GM19193 (cell line): ENCODE data around the gene TMEM164.
A peak's percentile ranks its signal among the peaks of the same experiment; 100 is the strongest.

ENCODE experiments used
- POLR2A ChIP-seq: IDR thresholded peaks from 4 replicates; pipeline ENCODE4 v1.6.1; 2011; ENCODE audit not compliant: insufficient read depth, insufficient read length; ENCODE audit errors: extremely low read depth

TMEM164 gene

DNA sequence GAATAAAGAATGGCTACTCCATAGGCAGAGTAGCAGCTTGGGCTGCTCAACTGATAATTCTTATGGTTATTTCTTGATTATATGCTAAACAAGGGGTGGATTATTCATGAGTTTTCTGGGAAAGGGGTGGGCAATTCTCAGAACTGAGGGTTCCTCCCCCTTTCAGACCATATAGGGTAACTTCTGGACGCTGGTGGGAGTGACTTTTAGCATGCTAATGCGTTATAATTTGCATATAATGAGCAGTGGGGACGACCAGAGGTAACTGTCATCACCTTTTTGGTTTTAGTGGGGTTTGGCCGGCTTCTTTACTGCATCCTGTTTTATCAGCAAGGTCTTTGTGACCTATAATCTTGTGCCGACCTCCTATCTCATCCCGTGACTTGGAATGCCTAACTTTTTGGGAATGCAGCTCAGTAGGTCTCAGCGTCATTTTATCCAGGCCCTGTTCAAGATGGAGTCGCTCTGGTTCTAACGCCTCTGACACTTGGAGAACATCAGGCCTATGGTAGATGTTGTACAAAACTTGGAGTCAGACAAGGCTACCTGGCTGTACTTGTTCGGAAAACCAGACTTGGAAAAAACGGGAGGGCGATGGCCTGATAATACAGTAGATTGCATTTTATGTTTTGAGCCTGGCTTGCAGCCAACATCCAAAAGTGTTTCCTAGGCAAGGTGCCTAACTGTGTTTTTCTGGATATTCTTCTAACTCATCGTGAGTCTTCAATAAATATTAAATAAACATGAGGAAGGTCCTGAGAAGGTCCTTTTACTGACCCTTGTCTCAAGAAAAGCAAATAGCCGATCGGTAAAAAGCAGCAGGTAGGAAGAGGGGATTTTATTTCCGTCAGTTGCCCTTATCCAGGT lies 1.8 kb upstream of the TMEM164 start:
- TF ChIP-seq POLR2A: no peak

DNA sequence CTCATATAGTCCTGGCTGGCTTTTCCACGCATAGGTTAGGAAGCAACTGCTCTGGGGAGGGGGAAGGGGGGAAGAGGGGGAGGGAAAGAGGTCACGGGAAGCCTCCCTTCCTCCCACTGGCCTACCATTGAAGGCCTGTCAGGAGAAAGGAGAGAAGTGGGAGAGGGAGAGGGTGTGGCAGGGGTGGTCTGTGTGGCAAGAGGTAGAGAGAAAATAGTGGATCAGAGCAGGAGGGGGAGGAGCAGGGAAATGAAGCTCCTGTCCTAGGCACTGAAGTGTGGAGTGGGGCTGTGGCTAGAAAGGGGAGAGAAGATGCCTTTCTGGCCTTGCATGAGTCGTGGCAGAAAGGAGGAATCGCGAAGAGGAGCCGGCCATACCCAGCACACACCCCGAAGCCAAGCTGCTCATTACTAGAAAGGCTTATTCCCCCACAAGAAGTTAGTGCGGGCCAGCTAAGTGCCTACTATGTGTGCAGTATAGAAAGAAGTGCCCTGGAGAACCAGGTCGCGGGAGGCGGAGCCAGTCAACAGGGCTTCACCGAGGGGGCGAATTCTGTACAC lies 1.1 kb upstream of the TMEM164 start:
- TF ChIP-seq POLR2A: no peak

DNA sequence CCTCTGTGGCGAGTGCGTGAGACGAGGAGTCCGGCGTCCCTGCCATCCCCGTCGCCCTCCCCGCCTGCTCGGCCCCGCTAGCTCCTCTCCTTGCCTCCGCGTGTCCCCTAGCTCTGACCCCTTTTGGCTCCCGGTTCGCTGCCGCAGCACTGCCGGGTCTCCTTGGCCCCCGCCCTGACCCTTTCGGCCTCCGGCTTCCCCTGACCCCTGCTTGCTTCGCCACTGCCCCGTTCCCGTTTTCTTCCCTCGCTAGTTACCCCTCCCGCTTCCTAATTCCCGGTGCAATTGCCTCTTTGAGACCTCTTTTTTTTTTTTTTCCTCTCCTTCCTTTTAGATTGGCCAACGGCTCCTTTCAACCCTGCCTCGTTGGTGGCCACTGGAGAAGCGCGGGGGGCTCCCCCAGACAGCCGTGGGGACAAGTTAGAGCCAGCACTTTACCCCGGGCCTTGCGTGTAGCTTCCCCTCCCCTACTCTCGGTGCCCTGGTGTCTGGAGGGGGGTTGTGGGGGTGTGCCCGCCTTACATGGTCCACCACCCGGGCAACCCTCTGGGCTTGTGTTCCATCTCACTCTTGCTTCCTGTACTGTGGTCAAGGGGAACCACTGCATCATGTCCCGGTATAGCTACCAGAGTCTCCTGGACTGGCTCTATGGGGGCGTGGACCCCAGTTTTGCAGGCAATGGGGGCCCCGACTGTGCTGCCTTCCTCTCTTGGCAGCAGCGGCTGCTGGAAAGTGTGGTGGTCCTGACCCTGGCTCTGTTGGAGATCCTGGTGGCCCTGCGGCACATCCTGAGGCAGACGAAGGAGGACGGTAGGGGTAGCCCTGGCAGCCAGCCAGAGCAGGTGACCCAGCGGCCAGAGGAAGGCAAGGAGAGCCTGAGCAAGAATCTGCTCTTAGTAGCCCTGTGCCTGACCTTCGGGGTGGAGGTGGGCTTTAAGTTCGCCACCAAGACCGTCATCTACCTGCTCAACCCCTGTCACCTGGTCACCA lies 548 bp downstream of the TMEM164 start:
- peak; percentile 3 for TF ChIP-seq POLR2A

DNA sequence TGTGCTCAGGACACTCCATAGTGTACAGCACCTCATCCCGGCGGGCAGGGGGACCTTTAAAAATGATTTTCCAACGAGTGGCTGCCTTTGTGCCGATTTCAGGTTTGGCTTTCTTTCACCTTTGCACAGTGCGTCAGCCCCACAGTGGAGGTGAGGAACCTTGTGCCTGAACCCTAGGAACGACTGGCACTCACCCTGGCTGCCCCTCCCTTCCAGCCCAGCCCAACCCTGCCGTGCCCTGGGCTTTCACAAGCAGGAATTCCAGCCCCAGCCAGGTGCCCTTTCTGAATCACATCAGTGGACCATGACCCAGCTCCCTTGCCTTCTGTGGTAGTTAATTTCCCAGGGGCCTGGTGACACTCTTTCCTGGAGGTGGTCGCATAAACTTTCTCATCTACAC lies 1.3 kb downstream of the TMEM164 start:
- no peak for TF ChIP-seq POLR2A

DNA sequence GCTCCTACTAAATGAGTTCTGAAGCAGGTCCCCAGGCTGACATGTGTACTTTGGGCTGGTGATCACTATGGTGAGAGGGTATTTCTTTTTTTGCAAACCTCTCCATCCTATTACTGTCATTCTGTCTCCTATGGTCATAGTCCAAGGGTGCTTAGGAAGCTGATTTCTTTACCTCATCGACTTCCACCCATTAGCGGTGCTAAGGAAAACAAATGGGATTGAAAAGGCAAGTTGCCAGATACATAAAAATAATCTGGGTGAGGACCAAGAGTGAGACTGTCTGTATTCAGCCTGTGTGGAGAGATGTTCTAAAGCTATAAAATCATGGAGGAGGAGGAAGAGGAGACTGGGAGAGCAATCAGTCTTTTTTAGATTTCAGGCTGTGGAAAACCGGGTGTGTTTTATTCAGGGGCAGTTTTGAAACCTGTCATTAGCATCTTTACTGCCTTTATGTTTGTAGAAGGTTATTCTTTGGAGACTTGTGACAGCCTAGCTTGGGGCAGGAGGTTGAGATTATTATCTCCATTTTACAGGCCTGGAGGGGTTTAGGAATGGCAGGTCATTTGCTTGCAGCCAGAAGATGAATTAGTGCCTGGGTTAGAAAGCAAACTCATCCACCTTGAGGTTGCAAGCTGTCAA lies 1.9 kb downstream of the TMEM164 start:
- TF ChIP-seq POLR2A: no peak

DNA sequence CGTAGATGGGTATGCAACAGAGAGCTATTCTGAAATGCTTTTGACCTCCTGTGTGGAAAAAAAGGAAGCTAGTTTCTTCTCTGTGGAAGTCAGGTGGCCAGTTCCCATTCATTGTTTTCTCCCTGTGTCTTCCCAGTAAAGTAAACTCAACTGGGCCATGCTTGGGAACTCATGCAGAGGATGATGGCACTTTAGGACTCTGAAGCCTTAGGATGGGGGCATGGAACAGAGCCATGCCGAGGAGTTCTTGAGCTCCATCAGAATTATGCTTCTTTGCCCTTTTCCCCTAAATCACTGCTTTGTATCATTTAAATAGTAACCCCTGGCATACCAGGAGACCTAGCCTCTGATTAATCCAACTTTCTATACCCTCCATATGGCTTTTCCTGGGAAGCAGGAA lies 3.2 kb downstream of the TMEM164 start:
- no peak for TF ChIP-seq POLR2A

DNA sequence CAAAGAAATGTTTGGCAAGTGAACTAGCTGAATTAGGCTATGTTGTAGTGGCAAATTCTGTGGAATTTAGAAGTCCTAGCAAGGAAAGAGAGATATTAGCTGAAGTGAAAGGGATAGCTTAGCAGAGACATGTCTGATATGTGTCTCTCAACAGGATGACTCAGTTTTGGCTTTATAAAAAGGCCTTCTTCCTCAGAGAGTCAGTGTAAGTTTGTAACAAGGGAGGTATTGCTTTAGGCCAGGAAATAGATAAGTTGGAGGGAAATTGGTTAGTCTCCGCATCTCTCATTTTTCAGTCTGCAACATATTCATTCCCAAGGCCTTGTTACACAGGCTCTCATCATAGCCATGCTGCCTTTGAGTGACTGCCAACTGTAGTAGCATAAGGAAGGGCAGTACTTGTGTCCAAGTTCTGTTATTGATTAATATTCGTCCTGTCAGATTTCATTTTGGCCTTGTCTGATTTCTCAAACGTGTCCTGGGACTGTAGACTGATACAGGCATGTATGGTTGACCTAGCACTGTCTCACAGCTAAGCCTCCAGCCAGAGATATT lies 4.0 kb downstream of the TMEM164 start:
- no peak for TF ChIP-seq POLR2A

DNA sequence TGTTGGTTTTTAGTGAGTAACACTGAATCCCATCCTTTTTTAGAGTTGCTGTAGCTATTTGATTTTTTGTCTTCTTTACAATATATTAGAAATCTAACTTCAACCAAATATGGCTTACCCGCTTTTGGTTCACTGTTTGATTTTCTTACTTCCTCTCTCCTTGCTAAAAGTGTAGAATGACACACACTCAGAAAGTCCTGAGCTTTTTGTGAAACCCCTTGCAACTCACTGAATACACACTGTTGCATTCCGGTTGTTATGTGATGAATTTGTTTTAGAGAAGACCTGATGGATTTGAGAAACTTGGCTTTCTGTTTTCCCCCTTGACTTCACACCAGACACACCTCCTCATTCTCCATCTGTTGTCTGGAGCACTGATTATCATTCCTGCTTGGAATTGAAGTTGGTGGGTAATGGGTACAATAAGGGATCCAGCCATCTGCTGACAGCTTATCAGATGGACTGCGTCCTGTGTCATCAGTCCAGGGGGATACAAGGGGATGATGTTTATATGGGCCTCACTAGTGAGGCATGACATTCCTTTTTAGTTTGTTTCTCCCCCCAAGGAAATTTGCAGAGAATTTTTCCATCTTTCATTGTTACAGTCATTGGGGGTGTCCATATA lies 5.2 kb downstream of the TMEM164 start:
- TF ChIP-seq POLR2A: no peak

DNA sequence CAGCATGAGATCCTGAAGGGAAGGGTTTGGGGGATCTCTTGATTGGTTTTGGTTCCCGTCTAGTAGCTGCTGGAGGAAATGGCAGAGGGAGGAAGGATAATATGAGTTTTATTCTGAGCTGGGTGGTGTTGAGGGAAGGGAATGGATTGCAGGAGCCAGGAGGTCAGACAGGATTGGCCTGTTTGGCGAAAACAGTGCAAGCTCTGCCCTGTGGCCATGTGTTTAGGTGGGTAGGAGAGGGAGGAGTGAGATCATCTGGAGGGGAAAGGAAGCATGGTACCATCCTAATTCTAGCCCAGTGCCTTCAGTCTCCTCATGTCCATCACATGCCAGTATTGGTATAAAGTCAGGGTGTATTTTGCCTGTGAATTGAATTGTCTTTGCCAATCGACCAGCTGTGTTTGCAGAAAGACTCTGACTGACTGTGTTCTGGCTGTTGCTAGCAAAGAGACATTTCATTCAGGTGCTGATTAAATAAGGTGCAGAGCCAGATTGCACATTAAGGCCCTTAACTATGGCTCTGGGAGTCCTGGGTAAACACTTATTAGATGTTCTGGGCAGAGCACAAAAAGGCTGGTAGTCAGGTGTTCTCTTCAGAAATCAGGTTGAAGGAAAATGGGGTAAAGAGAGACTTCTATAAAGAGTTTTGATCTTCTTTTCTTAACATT lies 10.0 kb downstream of the TMEM164 start:
- no peak for TF ChIP-seq POLR2A

DNA sequence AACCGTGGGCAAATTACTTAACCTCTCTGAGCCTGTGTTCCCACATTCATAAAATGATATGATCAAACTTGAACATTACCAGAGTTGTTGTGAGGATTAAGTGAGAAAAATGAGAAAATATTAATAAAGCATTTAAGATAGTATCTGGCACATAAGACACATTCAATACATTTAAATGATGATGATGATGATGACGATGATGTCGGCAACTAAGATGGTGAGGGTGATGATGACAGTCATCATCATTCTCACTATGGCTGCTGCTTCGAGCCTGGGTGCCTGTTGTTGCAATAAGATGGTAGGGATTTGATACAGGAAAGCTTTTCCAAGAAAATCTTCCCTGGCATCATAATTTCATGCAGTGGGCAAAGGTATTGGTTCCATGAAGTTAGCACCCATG lies 11.1 kb downstream of the TMEM164 start:
- no peak for TF ChIP-seq POLR2A

DNA sequence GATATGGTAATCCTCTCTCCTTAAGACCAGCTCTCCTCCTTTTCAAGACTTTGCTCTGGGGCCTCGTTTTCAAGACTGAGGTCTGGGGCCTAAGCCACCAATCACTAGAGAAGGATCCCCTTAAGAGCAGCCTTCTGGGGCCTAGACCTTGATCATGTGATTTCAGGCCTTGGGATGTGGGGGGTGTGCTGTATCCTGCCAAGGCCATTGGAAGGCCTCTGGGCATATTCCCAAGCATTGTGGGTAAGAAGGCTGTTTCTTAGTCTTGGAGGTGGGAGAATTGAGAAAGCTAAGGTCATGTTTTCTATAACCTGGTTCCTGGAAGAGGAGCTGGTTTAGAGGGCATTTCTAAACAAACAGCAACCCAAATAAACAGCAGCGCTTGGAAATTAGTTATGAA lies 12.1 kb downstream of the TMEM164 start:
- TF ChIP-seq POLR2A: no peak

DNA sequence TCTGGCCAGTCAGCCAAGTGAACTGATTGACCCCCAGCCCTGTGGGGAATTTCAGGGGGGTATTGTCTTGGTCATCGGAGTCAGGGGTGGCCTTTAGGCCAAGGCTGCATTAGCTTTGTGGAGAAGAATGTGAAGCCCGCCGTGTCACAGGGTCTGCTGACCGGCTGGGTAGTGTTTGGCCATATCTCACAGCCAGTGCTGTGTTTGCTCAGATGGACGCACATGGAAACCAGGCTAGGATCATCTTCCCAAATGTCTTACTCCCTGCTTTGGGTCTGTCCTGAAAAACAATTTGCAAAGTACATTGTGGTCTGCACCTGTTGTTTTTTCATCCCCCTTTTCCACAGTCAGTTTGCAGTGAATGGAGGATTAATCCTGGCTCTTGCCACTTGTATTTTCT lies 13.0 kb downstream of the TMEM164 start:
- TF ChIP-seq POLR2A: no peak

DNA sequence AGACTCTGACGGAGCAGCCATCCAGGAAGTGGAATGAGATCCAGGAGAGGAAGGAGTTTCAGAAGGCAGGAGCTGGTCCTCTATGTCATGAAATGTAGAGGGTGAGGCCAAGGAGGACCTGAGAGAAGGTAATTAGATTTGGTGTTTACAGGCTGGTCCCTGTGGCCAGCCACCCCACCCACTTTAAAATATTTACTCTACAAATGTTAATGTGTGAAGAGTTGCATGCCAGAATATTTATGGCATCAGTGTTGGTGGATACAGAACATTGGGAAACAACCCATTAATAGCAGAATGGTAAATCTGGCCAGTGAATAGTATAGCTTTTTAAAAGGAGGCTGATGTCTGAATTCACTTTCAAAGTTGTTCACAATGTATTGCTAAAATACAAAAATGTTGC lies 17.6 kb downstream of the TMEM164 start:
- TF ChIP-seq POLR2A: no peak
